Progenitor cell of endocrine pancreas (in vitro differentiated cells): ENCODE measurements around the gene DMBT1. TPM values are rescaled to one million over a fixed set of nuclear protein-coding genes. Genes with fewer than 3 reads are reported as not detected.
"Not testable (repeated sequence)": the region's sequence is repeated elsewhere in the genome, so short reads cannot be mapped to it uniquely, and the experiment has no call there.

Experiments
- DNase-seq: peaks from one replicate; pipeline ENCODE4 v3.0.0; 2021; ENCODE audit warnings: low spot score; ENCODE audit not compliant: unreplicated experiment
- H3K27ac Mint-ChIP-seq: 2 replicates; pipeline ENCODE4 v1.8.0; 2021; ENCODE audit warnings: mild to moderate bottlenecking, moderate library complexity, mixed read lengths
- H3K27me3 Mint-ChIP-seq: 2 replicates; pipeline ENCODE4 v1.8.0; 2021; ENCODE audit warnings: mixed read lengths
- H3K36me3 Mint-ChIP-seq: 2 replicates; pipeline ENCODE4 v1.8.0; 2022; ENCODE audit warnings: mixed read lengths; ENCODE audit not compliant: insufficient read depth
- H3K4me1 Mint-ChIP-seq: 2 replicates; pipeline ENCODE4 v1.8.0; 2021; ENCODE audit warnings: low read depth, mixed read lengths
- H3K4me3 Mint-ChIP-seq: 2 replicates; pipeline ENCODE4 v1.8.0; 2021; ENCODE audit warnings: low read depth, mild to moderate bottlenecking, moderate library complexity, mixed read lengths
- H3K9me3 Mint-ChIP-seq: 2 replicates; pipeline ENCODE4 v1.8.0; 2021; ENCODE audit warnings: low read depth, mixed read lengths
- CTCF ChIP-seq: fragments of 200-600 bp; sonication (generic); IDR thresholded peaks from one replicate; pipeline ENCODE4 v1.5.0; 2021; ENCODE audit warnings: antibody characterized with exemption, mild to moderate bottlenecking; ENCODE audit not compliant: unreplicated experiment
- total RNA-seq: library from RNA; stranded (reverse); gene quantifications from 2 replicates; pipeline ENCODE4 v1.2.1, GENCODE V29; 2021

Gene DMBT1
- total RNA-seq, 1 donor from 2014 or later, result 1.0 TPM

DNA sequence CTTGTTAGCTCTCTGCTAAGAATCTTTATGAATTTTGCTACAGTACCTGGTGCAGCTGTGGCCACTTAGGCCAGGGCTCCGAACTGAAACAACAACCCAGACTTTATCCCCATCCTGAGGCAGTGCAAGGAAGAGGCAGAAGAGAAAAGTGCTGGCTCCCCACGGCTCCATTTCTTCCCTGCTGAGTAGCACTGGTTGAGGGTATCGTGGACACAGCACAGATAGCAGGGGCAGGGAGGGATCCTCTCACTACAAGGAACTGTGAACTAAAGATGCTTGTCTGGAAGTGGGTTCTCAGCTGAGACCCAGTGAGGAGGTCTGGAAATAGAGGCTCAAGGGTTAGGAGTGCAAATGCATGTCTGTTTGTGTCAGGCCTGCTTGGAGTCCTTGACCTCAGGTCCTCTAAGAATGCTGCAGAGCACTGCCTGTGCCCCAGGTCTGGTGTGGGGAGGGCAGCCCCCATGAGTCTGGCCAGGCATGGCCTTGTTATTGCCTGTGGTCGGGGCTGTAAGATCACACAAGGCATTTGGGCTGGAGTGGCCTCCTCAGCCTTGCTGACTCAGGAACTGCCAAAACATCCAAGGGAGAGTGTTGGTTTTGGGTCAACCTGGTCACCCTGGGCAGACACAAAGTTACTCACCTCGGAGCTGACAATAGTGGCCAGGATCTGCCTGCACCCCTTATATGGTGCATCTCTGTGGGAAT lies 58.1 kb downstream of the DMBT1 start:
- H3K27me3 Mint-ChIP-seq, result peaks cover 11% of the 10 kb centered on the region

DNA sequence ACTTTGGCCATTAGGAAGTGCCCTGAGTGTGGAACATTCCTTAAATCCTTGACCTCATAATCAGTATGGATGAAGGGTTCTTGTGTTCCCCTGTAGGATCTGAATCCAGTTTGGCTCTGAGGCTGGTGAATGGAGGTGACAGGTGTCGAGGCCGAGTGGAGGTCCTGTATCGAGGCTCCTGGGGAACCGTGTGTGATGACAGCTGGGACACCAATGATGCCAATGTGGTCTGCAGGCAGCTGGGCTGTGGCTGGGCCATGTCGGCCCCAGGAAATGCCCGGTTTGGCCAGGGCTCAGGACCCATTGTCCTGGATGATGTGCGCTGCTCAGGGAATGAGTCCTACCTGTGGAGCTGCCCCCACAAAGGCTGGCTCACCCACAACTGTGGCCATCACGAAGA lies 60.4 kb downstream of the DMBT1 start:
- H3K4me3 Mint-ChIP-seq, H3K4me1 Mint-ChIP-seq, H3K27ac Mint-ChIP-seq, H3K36me3 Mint-ChIP-seq, DNase-seq, H3K9me3 Mint-ChIP-seq: not testable (repeated sequence)
- peaks cover 11% of the 10 kb centered on the region for H3K27me3 Mint-ChIP-seq

More for the DNA sequence above, 58.1 kb downstream of the DMBT1 start:
- Mint-ChIP-seq H3K4me1 (no peaks in the 10 kb centered on the region), H3K4me3 (no peak overlapping the region), H3K36me3 (no peaks in the 10 kb centered on the region), H3K9me3 (peaks cover 8% of the 10 kb centered on the region), H3K27ac (no peak overlapping the region)
- no peak for TF ChIP-seq CTCF
- DNase-seq, result no peak

GRCh38 chr10:122624546-122624945 lies 64.0 kb downstream of the DMBT1 start:
- Mint-ChIP-seq H3K27me3 (peaks cover 10% of the 10 kb centered on the region), H3K4me1 (no peaks in the 10 kb centered on the region), H3K4me3 (no peak overlapping the region), H3K27ac (no peak overlapping the region), H3K9me3 (peaks cover 8% of the 10 kb centered on the region), H3K36me3 (no peaks in the 10 kb centered on the region)
- TF ChIP-seq CTCF, result no peak
- DNase-seq, result no peak

DNA sequence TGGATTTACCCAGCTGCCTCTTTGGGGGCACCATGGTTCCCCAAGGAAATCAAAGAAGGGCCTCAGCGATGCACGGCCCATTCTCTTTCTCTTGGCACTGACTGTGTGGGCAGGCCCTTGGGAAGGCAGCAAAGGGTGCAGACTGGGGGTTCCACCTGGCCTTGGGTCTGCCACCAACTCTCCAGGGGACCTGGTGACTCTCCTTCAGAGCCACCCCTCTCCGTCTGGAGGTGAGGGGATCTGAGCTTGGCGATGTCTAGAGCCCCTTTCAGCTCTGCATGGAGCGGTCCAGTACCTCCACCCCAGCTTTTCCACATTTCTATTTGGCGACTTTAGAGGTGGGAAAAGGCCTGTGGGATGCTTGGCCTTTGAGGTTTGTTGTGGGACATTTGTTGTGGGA lies 70.0 kb downstream of the DMBT1 start:
- no peaks in the 10 kb centered on the region for H3K9me3 Mint-ChIP-seq

GRCh38 chr10:122632031-122632430 lies 71.5 kb downstream of the DMBT1 start:
- DNase-seq, result no peak
- H3K9me3 Mint-ChIP-seq, result no peaks in the 10 kb centered on the region
- no peaks in the 10 kb centered on the region for H3K36me3 Mint-ChIP-seq
- H3K4me1 Mint-ChIP-seq, result no peaks in the 10 kb centered on the region
- H3K27me3 Mint-ChIP-seq, result peaks cover 3% of the 10 kb centered on the region
- no peak for TF ChIP-seq CTCF
- no peak overlapping the region for H3K4me3 Mint-ChIP-seq
- H3K27ac Mint-ChIP-seq, result no peak overlapping the region

More for the DNA sequence above, 70.0 kb downstream of the DMBT1 start:
- DNase-seq, result no peak
- TF ChIP-seq CTCF, result no peak
- no peak overlapping the region for H3K4me3 Mint-ChIP-seq
- no peak overlapping the region for H3K27ac Mint-ChIP-seq
- H3K4me1 Mint-ChIP-seq, result no peaks in the 10 kb centered on the region
- H3K27me3 Mint-ChIP-seq, result peaks cover 3% of the 10 kb centered on the region
- no peaks in the 10 kb centered on the region for H3K36me3 Mint-ChIP-seq

- Mint-ChIP-seq H3K4me3 (no peak overlapping the region), H3K27ac (no peak overlapping the region)
- no peak for DNase-seq
Measured at GRCh38 chr10:122632576-122632975, 72.0 kb downstream of the DMBT1 start.

More at GRCh38 chr10:122632576-122632975, 72.0 kb downstream of the DMBT1 start:
- TF ChIP-seq CTCF, result no peak
- H3K27me3 Mint-ChIP-seq, result peaks cover 3% of the 10 kb centered on the region
- no peaks in the 10 kb centered on the region for H3K9me3 Mint-ChIP-seq
- H3K36me3 Mint-ChIP-seq, result no peaks in the 10 kb centered on the region
- no peaks in the 10 kb centered on the region for H3K4me1 Mint-ChIP-seq
